GM18511 (cell line): ENCODE data around the gene ANO6.

Experiments used
- ATAC-seq: cut with Tn5 transposase; IDR thresholded peaks from one replicate; pipeline ENCODE4 v1.9.1; 2021; ENCODE audit warnings: mild to moderate bottlenecking, moderate library complexity; ENCODE audit not compliant: unreplicated experiment

Gene ANO6

DNA sequence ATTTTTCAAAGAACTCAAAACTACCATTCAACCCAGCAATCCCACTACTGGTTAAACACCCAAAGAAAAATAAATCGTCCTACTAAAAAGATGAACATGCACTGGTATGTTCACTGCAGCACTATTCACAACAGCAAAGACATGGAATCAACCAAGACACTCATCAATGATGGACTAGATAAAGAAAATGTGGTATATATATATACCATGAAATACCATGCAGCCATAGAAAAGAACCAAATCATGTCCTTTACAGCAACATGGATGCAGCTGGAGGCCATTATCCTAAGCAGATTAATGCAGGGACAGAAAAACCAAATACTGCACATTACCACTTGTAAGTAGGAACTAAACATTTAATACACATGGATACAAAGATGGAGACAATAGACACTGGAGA, 3.8 kb upstream of the ANO6 start:
- ATAC-seq, result no peak

DNA sequence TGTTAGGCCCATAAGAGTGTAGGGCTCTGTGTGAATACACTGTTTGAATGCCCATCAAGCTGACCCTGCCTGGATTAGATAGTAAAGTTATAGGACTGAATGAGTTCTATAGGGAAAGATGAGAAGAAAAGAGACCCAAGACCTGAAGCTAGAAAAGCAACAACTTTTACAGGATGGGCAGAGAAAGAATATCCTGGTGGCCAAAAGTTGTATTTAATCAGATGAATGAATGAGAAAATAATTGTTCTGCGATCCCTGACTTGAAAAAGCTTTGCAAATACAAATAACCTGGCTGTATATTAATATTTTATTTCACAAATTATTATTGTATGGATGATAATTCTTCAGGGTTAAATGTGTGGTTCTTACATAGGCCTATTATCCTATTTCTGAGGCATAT, 2.8 kb upstream of the ANO6 start:
- ATAC-seq, result no peak

DNA sequence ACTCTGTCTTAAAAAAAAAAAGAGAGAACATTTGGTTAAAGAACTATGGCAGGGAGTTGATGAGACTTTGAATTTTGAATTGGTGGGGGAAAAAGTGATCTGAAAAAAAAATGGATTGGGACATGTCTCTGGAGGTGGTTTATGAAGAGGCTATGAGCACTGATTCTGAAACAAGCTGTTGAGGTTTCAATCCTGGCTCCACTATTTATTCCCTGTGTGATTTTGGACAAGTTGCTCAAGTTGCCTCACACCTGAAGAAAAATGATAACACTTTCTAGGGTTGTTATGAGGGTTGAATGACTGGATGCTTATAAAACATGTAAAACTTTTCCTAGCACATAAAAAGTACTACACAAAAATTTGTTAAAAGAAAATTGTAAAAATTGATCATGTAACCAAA, 1.8 kb upstream of the ANO6 start:
- ATAC-seq, result no peak

DNA sequence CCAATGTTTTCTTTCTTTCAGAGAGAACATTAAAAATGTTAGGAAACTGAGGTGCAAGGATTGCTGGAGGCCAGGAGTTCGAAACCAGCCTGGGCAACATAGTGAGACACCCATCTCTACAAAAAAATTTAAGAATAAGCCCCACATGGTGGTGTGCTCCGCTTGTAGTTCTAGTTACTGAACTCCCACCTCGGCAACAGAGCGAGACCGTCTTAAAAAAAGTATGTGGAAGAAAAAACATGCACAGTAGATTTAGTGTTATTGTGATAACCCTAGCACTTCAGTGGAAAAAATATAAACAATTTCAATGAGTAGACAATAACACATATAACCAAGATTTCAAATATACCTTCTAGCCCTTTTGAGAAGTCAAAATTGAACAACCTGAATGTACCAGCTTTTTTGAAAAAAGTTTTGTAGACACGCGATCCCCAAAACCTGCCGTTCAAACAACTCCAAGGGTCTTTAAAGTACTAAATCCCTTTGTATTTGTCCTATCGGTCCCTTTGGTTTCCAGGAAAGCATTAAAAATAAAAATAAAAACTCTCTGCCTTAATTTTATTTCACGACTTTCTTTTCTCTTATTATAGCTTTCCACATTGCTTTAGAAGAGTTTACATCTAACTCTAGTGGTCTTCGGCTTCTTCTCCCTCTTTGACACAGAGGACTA, 1.0 kb upstream of the ANO6 start:
- ATAC-seq, result no peak

DNA sequence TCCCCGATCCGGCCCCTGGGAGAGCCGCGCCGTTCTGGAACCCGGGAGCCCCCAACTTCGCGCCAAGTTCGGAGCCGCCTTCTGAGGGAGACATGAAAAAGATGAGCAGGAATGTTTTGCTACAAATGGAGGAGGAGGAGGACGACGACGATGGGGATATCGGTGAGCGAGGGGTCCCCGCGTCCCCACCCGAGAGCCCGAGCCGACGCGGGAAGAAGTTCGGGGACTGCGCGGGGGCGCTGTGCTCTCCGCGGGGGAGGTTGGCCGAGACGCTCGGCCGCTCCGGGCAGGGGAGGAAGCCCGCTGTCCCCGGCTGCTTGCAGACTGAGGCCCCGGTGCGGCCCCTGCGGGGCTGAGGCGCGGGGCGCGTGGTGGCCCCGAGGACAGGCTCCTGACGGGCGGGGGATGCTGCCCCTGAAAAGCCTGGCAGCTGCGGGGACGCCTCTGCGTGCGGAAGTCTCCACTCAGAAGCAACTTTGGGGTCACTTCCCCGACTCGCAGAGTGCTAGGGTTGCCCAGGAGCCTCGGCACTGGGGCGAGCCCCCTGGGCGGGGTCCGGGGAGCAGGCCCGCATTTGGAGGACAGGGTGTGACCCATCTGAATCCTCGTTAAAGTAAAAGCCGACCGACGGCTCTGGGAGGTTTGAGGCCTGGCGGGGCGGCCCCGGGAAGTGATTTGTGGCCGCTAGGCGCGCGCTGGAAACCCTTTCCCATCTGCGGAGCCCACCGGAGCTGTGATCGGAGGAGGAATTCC, 511 bp downstream of the ANO6 start:
- ATAC-seq, result peak; percentile 43

DNA sequence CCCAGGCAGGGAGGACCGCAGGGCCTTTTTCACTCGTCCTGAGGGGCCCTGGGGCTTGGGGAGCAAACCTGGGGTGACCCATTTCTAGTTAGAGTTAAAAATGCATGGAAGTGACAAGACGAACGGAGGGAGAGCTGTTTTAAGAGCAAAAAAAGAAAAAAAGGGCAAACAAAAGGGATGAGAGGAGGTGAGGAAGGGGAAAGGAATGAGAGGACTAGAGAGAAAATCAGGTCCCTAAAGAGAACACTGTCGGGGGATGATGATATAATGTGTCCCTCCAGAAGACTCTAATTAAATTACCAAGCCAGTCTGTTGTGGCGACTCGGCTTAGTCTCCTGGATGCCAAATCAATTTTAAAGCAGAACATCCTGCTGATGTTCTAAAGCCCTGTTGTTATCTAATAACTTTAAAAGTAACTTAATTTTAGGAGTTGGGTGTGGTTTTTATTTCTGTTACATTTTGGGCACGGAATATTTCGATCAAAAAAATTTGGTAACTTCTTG, 1.1 kb downstream of the ANO6 start:
- ATAC-seq, result no peak

DNA sequence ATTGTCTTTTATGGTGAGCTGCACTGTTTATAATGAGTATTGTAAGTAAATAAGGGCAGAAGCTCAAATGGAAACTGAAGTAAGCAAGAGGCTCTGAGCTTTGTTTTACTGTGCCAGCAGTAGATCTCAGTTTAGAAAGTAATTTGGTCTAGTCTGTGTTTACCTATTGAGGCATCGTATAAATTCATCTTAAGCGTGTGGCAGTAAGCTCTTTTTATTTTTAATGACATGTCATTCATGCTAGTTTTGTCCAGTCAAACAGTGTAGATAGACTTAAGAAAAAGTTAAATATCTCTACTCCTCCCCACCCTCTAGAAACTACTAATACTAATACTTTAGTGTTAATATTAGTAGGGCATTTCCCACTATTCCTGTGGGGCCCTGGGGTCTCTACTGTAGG, 2.0 kb downstream of the ANO6 start:
- ATAC-seq, result no peak

DNA sequence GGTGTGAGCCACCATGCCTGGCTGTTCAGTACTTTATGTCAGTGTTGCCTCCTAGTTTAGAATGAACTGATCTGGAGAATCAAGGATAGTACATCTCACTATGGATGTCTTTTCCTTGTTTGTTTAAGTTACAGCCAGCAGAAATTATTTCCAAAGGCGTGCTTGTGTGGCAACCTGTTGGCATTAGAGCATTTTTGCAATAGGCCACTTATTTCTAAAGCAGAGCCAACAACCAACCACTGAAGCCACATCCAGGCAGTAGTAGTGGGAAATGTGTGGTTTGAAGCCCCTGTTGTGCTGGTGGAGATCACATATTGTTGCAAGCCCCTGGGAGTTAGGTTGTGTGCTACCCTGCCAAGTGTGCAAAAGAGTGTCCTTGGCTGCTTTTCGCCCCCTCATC, 3.7 kb downstream of the ANO6 start:
- no peak for ATAC-seq

DNA sequence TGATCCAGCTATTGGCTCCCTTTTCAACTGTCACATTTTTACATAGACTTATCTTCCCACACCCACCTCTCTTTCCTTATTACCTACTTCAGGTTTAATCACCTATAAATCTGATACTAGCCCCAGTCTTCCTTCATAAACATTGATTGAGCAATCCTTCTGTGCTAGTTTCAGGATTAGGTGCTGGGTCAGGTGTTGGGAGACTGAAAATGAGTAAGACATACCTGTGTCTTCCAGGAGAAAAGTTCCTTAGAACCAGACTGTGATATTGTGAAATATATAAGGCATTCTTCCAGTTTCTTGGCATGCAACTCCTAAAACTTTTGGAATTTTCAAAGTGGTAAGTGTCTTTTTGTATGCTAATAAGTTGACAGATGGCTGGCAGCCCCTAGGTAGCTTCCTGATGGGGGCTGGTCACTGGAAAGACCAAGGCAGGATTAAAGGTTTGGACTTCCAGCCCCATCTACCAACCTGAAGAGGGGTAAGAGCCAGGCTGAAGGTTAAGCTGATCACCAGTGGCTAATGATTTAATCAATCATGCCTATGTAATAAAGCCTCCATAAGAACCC, 4.6 kb downstream of the ANO6 start:
- no peak for ATAC-seq

DNA sequence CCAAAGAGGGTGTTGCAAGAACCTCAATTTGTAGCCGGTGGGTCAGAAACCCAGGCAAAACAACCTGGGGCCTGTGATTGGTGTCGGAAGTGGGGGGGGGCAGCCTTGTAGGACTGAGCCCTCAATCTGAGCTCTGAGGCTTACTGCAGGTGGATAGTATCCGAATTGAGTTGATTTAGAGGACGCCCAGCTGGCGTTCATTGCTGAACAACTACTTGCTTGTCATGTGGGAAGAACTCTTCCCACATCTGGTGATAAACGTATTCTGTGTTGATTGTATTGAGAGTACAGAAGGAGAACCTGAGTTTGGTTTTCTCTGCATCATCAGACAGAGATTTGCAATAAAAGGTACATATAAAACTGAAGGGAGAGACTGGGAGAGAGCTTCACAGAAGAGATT, 5.1 kb downstream of the ANO6 start:
- no peak for ATAC-seq

DNA sequence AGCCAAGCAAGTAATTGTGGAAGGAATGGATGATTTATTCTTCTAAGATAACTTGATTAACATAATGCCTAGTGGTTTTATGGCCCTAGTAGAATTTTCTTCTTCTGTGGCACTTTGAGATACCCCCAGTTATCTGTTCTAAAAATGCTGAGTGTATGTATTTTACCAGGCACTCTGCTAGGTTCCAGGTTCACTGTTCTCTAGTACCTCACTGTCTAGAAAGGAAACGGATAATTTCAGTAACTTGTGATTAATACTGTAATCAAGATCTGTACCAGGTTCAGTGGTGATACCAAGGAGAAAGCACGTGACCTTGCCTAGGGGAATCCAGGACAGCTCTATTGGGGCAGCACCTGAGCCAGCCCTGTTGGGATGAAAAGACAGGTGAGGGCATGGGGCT, 8.0 kb downstream of the ANO6 start:
- no peak for ATAC-seq

DNA sequence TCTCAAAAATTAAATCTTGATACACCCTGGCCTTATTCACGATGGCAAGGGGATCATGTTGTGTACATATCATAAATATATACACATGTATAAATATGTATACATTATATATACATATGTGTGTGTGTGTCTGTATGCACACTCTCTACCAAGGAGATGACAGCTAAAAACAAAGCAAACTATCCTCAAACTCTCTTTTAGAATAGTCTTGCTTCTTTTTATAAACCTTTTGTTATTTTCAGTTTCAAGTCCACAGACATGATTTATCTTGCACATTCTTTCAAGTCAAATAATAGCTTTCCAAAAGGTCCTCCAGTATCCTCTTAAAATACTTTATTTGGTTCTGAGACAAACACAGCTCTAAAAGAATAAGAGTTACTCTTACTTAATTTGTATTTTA, 8.4 kb downstream of the ANO6 start:
- ATAC-seq, result no peak

DNA sequence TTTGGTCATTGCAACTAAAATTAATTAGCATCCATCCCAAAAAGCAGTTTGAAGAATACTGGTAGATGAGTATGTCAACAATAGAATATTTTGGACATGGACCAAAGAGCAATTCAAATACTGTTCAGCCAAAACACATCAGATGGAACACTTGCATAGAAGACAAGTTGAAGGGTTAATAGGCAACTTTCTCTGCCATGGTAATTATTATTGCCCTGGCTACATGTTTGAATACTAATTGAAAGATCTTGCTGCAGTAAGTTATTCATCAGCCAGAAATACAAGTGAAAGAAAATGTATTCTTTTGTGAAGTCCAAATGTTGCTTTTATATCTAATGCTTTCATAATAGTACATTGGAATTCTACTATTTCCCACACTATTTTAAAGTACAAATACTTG, 10.1 kb downstream of the ANO6 start:
- no peak for ATAC-seq

DNA sequence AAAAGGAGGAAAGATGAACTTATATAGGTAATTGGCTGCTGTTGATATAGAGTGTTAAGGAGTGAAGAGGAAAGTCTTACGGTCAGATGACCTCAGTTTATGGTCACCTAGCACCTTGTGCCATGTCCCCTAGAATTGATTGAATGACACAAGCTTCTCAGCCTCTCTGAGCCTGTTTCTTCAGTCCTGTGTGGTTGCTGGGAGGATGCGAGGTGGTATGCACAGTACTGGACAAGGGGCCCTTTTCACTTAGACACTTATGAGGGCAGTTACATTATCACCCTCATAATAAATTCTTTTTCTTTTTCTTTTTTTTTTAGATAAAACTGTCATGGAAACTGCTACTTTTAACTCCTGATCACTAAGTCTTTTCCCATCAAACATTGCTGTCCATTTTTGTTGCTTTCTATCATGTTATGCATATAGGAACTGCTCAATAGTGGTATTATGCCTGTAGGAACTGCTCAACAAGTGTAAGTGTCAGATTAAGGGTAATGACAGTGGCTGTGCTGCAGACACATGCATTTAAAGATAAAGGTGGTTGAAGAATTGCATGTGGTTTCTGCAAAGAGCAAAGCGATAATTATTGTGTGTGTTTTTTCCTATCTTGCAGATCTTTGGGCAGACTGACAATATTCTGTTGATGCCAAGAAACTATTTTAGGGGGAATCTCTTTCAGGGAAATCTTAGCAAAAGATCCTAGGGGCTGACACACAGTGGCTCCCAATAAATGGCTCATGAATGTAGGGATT, 11.6 kb downstream of the ANO6 start:
- ATAC-seq, result no peak

DNA sequence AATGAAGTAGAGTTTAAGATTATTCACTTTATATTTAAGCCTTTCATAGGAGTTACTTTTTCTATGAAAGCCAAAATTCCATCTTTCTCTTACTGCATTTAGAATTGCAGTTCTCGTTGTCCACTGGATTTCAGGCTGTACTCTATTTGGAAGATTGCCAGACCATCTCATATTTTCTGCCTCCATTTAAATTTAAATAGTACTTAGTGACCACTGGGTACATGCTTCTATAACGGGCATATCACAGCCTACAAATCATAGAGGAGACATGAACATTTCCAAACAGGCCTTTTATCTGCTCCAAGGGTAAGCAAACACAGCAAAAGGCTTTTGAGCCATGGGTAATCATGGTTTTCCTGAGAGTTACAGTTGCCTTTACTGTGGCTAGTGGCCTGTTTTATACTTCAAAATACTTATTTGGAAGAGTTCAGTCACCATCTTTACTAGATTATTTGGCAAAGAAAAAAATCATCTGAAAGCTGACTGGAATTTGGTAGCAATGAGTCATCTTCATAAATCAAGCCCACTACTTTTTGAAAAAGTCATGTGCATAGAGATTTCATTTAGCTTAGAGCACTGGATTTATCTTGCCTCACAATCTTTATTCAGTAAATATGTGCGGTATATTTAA, 15.7 kb downstream of the ANO6 start:
- ATAC-seq, result no peak

DNA sequence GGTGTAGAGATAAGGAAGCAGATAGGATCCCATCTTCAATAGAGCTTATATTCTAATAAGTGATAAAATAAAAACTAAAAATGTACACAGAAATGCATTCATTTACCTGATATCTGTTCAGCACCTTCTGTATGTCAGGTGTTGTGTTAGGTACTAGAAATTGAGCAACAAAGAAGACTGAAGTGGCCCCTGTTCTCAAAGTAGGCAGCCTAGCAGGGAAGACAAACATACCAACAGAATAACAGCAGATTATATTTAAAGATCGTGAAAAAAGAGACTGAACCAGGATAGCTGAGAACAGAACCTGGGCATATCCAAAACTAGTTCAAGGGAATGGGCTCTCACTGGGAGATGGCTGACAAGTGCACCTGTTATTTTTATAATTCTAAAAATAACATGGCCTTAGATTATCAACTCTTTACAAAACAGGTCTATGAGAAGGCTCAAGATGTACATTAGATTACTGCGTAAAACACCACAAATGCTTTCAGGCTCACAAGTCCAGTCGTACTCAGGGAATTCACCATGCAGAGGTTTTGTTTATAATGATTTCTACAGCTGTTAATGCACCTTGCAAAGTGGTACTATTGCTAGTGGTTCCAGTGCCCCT, 16.4 kb downstream of the ANO6 start:
- ATAC-seq, result no peak

DNA sequence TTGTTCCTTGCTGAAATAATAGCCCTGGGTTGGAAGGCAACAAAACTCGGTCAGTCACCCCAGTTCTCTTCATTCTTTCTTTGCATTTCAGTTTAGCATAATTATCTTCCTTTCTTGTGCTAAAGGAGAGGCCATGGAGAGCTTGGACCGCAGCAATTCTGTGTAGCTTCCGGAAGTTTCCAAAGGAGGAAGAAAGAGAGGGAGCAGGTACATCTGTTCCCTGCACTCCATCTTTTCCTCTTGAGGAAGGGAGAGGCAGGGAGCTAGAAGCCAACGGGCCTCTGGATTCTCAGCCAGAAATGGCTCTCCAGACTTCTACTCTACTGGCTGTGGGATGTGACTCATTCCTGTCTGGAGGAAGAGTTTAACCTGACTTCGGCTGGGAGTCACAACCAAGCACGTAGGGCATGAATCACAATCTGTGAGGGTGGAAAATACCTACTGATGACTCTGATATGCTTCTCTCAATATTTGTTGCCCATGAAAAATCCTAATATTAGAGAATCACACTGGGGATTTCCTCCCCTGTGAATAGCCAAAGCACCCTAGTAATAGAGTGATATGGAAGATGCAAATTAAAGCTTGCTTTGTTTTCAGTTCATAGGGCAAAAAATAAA, 17.0 kb downstream of the ANO6 start:
- peak; percentile 46 for ATAC-seq

DNA sequence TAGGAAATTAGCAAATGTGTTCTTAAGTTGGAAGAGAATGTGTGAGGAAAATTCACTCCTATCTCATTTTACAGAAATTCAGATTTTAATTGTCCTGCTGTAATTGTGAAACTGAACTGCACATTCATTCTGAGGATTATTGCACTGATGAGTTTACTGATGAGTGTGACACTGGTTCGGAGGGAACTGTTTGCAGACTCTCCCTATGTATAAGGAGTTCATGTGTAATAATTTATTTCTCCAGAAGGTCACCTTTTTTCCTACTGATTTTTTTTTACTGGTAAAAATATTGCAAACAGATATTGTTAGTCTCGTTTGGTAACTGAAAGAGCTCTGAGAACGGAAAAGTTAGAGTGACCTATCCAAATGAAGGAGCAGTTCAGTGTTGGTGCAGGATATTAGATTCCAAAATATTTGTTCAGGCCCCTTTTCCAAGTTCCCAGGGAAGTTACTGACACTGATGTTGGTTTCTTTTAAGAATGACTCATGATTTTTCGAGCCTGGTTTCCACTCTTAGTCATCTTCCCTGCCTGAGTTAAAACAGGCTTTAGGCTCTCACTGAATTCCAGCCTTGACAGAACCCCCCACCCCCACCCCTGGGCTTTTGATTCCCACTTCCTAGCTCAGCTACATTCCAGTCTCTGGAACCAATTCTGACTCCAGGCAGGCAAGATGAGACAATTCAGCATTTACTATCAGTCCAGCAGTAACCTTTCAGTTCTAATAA, 18.4 kb downstream of the ANO6 start:
- ATAC-seq, result peak; percentile 47
